Measurements from ENCODE around the gene ASPG.

DNA sequence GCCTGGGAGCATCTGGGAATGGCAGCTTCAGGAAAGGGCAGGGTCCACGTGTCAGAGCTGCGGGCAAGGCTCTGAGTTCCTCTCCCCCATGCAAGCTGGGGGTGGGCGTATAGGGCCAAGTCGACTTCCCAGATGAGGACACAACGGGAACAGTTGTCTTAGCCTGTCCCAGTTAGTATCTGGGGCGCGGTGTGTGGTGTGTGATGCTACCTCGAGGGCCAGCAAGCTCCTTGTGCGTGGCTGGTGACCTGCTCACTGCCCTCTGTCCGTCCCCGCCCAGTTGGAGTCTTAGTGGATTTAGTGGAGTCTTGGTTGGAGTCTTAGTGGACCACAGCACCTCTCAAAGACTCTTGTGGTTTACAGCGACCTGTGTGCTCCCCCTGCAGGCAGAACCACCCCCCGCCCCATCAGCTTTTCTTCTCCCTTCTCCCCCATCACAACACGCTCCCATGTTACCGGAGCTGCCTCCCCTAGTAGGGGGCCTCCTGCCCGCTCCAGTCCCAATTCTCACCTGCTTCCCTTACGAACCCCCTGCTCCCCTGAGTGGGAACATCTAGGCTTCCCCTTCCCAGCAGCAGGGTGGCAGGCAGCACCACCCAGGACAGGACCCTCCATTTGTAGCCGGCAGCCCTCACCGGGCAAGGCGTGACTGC is 8.7 kb downstream of the ASPG start:
- TF ChIP-seq, protein P1, sequence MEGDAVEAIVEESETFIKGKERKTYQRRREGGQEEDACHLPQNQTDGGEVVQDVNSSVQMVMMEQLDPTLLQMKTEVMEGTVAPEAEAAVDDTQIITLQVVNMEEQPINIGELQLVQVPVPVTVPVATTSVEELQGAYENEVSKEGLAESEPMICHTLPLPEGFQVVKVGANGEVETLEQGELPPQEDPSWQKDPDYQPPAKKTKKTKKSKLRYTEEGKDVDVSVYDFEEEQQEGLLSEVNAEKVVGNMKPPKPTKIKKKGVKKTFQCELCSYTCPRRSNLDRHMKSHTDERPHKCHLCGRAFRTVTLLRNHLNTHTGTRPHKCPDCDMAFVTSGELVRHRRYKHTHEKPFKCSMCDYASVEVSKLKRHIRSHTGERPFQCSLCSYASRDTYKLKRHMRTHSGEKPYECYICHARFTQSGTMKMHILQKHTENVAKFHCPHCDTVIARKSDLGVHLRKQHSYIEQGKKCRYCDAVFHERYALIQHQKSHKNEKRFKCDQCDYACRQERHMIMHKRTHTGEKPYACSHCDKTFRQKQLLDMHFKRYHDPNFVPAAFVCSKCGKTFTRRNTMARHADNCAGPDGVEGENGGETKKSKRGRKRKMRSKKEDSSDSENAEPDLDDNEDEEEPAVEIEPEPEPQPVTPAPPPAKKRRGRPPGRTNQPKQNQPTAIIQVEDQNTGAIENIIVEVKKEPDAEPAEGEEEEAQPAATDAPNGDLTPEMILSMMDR (conservative IDR thresholded peaks at IDR 0.05; ENCODE audit: low read length): no peak
- TF ChIP-seq EZH2phosphoT487 (IDR thresholded peaks at IDR 0.05; ENCODE audit: borderline replicate concordance, low read depth, low read length): no peak

All from OCI-LY7 (cell line).